Measurements from ENCODE around the gene NAV3. TPM values are rescaled to one million over a fixed set of nuclear protein-coding genes. Genes with fewer than 3 reads are reported as not detected.

NAV3 gene
- total RNA-seq, 2 experiments from 2014 or later: not detected

DNA sequence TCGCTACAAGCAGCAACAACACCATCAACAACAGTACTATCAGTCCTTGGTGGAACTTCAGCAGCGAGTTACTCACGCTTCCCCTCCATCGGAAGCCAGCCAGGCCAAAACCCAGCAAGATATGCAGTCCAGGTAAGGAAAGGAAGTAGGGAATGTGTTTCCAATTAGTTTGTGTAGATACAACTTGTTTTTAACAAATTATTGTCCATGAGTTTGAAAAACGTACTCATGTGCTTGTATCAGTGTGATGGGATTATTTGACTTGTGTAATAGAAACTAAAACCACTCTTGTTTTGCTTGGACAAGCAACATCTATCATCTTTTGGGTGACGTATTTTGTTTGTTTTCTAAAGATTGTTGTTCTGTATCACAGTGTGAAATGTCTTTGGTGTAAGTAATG is 137.9 kb downstream of the NAV3 start:
- no peak for DNase-seq
- no peak overlapping the region for H3K27ac Mint-ChIP-seq
- no peaks in the 10 kb centered on the region for H3K36me3 Mint-ChIP-seq
- H3K27me3 Mint-ChIP-seq: no peaks in the 10 kb centered on the region
- no peak overlapping the region for H3K4me3 Mint-ChIP-seq
- no peaks in the 10 kb centered on the region for H3K9me3 Mint-ChIP-seq
- no peaks in the 10 kb centered on the region for H3K4me1 Mint-ChIP-seq

DNA sequence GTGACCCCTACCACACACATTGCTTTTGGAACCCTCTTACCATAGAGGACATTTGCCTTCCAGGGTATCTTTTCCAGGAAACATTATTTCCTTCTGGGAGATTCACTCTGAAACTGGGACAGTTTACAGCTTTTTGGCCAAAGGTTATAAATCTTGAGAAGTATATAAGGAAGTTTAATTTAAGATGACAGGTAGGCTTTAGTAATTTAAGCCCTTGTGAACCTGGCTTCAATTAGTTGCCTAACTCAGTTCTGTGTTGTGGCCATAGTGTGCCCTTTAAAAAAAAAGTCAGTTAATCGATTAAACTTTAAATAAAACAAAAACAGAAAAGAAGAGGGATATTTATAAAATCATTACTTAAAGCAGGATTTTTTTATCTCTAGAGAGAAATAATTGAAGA is 142.9 kb downstream of the NAV3 start:
- no peak overlapping the region for H3K27ac Mint-ChIP-seq
- H3K27me3 Mint-ChIP-seq: no peaks in the 10 kb centered on the region
- DNase-seq: no peak
- H3K36me3 Mint-ChIP-seq: no peaks in the 10 kb centered on the region
- no peaks in the 10 kb centered on the region for H3K4me1 Mint-ChIP-seq
- H3K4me3 Mint-ChIP-seq: no peak overlapping the region
- no peaks in the 10 kb centered on the region for H3K9me3 Mint-ChIP-seq

DNA sequence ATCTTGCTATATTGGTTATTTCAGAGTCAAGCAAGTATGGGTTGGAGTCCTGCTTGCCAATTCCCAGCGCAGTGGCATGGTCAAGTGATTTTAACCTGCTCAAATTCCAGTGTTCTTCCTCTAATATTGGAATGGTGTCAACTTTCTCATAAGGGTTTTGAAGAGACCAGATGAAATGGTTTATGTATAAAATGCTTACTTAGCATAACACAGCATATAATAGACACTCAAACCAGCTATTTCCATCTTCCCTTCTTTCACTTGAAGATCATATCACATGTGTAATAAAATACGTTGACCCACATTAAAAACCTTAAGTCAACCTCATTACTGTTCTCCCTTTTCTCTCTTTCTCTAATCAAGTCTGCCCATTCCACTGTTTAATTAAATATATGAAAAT is 144.0 kb downstream of the NAV3 start:
- no peak overlapping the region for H3K27ac Mint-ChIP-seq
- H3K27me3 Mint-ChIP-seq: no peaks in the 10 kb centered on the region
- peaks cover under 1% of the 10 kb centered on the region for H3K9me3 Mint-ChIP-seq
- no peak for DNase-seq
- no peaks in the 10 kb centered on the region for H3K36me3 Mint-ChIP-seq
- H3K4me3 Mint-ChIP-seq: no peak overlapping the region
- H3K4me1 Mint-ChIP-seq: no peaks in the 10 kb centered on the region

DNA sequence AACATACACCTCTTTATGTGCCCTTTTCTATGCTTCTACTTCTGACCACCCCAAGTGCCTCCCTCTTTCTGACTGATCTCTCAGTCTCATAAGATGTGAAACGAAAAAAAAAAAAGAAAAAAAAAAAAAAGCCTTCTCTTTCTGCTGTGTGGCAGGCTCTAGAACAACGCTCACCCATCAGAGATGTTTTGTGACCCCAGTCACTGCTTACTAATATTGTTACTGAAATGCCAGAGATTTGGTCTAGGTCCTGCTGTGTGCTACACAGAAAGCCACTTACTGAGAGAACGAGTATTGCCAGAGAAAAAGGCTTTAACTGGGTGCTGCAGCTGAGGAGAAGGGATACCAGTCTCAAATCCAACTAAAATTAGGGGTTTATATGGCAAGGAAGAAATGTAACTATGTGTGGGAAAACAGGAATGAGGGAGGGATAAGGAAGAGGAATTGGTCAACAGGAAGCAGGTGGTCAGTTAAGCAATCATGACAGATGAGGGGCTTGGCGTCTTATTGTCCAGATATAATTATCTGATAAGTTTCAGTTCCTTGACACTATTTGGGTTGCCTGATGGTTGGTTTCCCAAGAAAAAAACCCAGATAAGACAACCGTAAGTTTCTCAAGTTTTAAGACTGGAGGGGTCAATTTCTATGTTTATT is 149.0 kb downstream of the NAV3 start:
- Mint-ChIP-seq H3K36me3 (no peaks in the 10 kb centered on the region), H3K27me3 (no peaks in the 10 kb centered on the region), H3K9me3 (peaks cover 4% of the 10 kb centered on the region), H3K4me1 (no peaks in the 10 kb centered on the region), H3K27ac (no peak overlapping the region), H3K4me3 (no peak overlapping the region)
- no peak for DNase-seq

DNA sequence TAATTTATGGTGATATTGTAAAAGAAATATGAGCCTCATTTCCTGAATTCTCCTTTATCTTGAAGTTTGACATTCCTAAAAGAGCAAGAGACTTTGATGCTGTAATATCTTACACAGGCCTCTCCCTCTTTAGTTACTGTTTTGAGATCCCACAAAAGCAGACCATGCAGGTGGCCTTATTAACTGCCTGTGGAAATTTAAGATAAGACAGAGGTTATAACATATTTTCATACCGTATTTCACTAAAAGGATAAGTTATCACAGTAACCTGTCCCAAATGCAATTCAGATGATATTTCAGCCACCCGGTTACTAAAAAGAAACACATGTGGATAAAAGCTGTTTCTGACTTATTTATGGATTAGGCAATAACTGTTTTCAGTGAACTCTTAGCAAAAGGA is 150.1 kb downstream of the NAV3 start:
- no peak overlapping the region for H3K27ac Mint-ChIP-seq
- H3K4me3 Mint-ChIP-seq: no peak overlapping the region
- no peaks in the 10 kb centered on the region for H3K36me3 Mint-ChIP-seq
- peaks cover 4% of the 10 kb centered on the region for H3K9me3 Mint-ChIP-seq
- no peak for DNase-seq
- no peaks in the 10 kb centered on the region for H3K4me1 Mint-ChIP-seq
- no peaks in the 10 kb centered on the region for H3K27me3 Mint-ChIP-seq

DNA sequence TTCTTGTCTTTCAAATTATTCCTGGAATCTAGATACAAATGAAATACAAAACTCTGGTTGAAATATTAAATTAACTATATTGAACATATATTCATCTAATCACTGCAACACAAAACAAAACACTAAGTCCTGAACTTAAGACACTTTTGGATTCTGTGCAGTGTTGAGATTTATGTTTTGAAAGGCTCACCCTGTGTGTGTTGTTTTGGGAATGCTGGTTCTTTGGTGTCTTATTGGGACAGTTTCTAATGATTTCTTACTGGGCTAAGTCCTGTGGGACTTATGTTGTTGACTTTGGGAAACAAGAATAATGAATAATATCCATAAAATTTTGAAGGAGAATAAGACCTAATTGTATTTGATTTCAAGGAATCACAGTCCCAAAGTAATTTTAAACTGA is 153.2 kb downstream of the NAV3 start:
- DNase-seq: no peak
- peaks cover 4% of the 10 kb centered on the region for H3K9me3 Mint-ChIP-seq
- no peak overlapping the region for H3K4me3 Mint-ChIP-seq
- no peaks in the 10 kb centered on the region for H3K36me3 Mint-ChIP-seq
- no peaks in the 10 kb centered on the region for H3K4me1 Mint-ChIP-seq
- H3K27ac Mint-ChIP-seq: no peak overlapping the region
- no peaks in the 10 kb centered on the region for H3K27me3 Mint-ChIP-seq

DNA sequence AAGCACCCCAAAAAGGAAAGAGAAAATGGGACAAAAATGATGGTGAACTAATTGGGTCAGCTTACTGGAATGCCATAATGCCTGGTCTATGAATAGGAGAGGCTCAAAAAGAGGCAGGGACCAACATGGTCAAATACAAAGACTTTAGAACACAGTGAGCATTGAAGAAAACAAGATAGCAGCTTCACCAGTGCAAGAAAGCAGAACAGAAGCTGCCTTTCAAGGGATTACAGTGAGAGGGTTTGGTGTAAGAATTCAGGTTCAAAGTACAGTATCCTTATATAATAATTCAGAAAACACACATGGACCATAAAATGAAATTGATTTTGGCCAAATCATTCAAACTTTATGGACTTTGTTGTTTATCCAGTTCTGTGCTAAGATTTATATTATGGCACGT is 162.1 kb downstream of the NAV3 start:
- Mint-ChIP-seq H3K36me3 (no peaks in the 10 kb centered on the region), H3K4me1 (no peaks in the 10 kb centered on the region), H3K27me3 (no peaks in the 10 kb centered on the region), H3K9me3 (no peaks in the 10 kb centered on the region), H3K4me3 (no peak overlapping the region), H3K27ac (no peak overlapping the region)
- no peak for DNase-seq

DNA sequence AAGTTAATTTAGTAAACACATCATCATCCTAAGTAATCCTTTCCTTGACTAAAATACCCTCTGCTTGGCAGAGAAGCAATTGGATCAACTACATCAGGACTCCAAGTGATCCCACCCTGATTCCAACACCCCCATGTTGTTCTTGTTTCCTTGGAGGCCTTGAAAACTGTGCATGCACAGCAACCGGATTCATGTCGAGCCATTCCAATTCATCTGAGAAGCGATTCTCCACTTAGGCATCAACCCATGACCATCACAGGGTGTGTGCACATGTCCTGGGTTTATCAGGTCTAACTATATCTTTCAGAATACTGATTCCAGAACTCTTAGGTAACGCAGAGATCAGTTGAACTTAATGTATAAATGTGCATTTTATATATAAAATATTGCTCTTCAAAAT is 163.0 kb downstream of the NAV3 start:
- H3K27me3 Mint-ChIP-seq: no peaks in the 10 kb centered on the region
- H3K36me3 Mint-ChIP-seq: no peaks in the 10 kb centered on the region
- no peak overlapping the region for H3K4me3 Mint-ChIP-seq
- DNase-seq: no peak
- H3K9me3 Mint-ChIP-seq: no peaks in the 10 kb centered on the region
- no peak overlapping the region for H3K27ac Mint-ChIP-seq
- no peaks in the 10 kb centered on the region for H3K4me1 Mint-ChIP-seq

DNA sequence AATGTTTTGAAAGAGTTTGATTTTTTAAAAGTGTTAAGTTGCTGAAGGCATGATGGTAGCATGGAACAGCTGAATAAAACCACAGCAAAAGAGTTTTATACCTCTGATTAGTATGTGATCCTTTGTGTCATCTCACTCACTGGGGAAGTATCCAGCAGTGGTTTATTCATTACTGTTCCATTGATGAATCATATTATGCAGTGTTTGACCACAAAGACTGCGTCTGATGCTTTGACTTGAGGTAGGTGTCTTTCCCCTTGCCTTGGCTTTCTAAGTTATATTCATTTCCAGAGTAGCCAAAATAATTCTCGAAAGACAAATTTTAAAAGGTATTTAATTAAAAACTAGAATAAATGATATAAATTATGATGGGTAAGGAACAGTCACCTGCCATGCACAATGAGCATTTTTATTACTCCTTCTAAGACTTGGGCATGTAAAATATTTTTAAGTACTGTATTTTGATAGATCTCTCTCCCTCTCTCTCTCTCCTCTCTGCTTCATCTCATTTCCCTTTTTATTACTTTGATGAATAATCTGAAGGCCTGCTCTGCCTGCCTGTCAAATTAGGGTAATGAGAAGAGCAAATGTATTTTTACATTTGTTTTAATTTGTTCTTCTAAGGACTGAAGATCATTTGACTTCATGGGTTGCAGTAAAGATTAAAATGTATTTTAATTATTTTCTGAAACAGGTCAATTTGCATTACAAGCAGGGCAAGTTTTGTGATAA is 164.9 kb downstream of the NAV3 start:
- Mint-ChIP-seq H3K4me3 (no peak overlapping the region), H3K9me3 (no peaks in the 10 kb centered on the region), H3K4me1 (no peaks in the 10 kb centered on the region), H3K27ac (no peak overlapping the region), H3K36me3 (no peaks in the 10 kb centered on the region), H3K27me3 (no peaks in the 10 kb centered on the region)
- DNase-seq: no peak

DNA sequence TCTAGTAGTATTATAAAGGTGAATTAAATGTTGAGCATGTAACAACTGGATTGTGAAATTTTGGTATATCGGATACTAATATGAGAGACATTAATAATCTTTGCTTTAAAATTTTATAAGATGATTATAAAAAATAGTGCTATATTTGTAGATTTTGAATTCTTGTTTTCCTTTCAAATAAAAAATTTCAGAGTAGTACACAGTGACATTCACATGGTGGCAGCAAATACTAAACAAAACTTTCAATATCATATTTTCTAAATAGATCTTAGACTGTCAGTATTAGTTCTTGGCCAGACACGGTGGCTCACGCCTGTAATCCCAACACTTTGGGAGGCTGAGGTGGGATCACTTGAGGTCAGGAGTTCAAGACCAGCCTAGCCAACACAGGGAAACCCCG is 166.0 kb downstream of the NAV3 start:
- no peak for DNase-seq
- Mint-ChIP-seq H3K4me1 (no peaks in the 10 kb centered on the region), H3K9me3 (no peaks in the 10 kb centered on the region), H3K4me3 (no peak overlapping the region), H3K27ac (no peak overlapping the region), H3K36me3 (no peaks in the 10 kb centered on the region), H3K27me3 (no peaks in the 10 kb centered on the region)

DNA sequence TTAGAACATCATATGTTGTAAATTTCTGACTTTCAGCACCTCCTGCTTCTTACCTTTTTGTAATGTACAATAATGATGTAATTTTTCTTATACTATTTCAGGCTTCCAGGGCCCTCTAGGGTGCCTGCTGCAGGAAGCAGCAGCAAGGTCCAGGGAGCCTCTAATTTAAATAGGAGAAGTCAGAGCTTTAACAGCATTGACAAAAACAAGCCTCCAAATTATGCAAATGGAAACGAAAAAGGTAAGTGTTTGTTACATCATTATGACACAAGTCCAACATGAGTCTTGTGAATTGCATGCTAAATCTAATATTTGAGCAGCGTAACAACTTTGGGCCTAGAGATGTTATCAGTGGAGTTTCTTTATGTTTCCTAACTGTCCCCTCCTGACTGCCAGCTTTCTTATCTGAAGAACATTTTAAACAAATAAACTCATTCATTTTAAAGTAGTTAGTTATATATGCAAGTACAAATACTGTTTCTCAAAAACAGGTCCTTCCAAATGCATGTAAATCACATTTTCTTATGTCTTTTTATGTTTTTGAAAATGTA is 167.6 kb downstream of the NAV3 start:
- no peaks in the 10 kb centered on the region for H3K9me3 Mint-ChIP-seq
- DNase-seq: no peak
- H3K27ac Mint-ChIP-seq: no peak overlapping the region
- no peak overlapping the region for H3K4me3 Mint-ChIP-seq
- no peaks in the 10 kb centered on the region for H3K36me3 Mint-ChIP-seq
- no peaks in the 10 kb centered on the region for H3K4me1 Mint-ChIP-seq
- H3K27me3 Mint-ChIP-seq: no peaks in the 10 kb centered on the region

DNA sequence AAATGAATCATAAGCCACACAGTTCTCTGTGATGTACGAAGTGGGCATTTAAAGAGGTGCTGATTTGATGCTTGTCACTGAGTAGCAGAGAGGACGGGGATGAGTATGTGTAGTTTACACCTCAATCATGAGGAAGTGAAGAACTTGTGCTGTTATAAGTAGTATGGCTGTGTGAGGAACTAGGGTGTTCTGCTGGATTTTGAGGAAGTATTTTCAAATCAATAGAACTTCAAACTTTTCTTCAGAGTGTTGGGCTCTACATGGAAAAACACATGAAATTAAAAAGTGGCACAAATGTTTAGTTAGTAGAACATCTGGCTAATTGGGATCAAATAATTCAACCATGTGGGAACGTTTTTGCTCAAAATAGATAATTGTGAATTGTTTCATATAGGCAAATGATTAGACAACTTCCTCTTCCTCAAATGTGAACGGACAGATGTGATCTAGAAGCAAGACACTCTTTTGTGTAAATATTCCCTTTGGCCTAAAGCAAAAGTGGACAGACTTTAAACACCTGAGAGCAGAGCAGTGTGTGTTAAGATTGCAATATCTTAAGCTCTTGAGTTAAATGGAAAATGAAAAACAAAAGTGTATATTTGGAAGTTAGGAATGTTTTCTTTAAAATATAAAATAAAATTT is 168.5 kb downstream of the NAV3 start:
- Mint-ChIP-seq H3K36me3 (no peaks in the 10 kb centered on the region), H3K4me1 (no peaks in the 10 kb centered on the region), H3K27ac (no peak overlapping the region), H3K4me3 (no peak overlapping the region), H3K9me3 (no peaks in the 10 kb centered on the region), H3K27me3 (no peaks in the 10 kb centered on the region)
- DNase-seq: no peak

DNA sequence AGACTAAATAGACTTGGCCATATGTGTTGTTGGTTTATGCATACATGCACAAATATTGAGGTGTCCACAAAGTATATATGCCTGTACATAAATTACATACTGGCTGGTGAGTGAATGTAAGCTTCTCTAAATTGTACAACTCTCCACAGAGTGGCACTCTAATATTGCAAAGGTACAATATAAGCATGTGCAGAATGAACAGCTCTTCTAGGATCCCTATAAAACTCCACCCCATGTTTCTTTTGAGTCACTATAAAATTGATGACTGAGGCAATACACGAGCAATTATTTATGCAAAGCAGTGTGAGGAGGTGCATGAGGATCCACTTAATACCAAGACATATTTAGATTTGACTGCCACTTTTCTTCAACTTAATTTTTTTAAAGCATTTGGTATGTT is 172.2 kb downstream of the NAV3 start:
- H3K27me3 Mint-ChIP-seq: no peaks in the 10 kb centered on the region

DNA sequence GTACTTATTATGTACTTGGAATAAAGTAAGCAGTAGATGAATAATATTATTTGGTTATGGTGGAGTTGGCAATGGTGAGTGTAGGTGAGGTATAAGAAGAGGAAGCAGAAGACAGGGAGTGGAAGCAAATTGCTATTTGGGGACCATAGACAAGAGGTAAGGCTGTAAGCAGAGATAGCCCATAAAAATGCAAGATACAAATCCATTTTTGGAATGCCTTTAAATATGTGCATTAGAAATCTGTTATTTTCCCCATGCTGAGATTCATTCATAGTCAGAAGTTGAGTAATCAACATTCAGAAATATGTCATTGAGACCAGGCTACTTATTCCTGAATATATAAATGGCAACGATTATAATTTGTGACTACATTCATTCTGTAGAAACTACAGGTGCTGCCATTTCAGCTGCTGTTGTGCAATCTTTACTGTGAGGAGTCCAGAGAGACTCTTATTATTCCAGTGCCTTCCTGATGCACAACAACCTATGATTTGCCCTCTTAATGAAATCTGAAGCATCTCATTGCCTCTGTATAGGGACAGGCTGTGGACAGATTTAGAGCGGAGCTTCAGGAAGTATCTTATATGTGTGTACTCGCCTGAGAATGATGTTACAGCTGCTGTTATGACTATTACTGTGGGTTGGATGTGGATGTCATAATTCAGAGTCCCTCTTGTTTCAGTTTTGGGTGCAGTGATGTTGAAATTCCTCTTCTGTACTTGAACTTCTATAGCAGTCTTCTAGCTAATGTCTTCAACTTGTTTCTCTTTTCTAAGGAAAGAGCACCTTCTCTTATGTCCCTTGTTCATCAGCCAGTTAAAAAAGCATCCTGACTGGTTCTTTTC is 173.8 kb downstream of the NAV3 start:
- H3K4me1 Mint-ChIP-seq: no peaks in the 10 kb centered on the region
- no peaks in the 10 kb centered on the region for H3K27me3 Mint-ChIP-seq
- no peak overlapping the region for H3K27ac Mint-ChIP-seq
- no peak for DNase-seq
- H3K9me3 Mint-ChIP-seq: no peaks in the 10 kb centered on the region
- H3K4me3 Mint-ChIP-seq: no peak overlapping the region
- H3K36me3 Mint-ChIP-seq: no peaks in the 10 kb centered on the region

More for the DNA sequence above, 172.2 kb downstream of the NAV3 start:
- no peaks in the 10 kb centered on the region for H3K9me3 Mint-ChIP-seq
- no peak overlapping the region for H3K4me3 Mint-ChIP-seq
- no peak for DNase-seq
- H3K27ac Mint-ChIP-seq: no peak overlapping the region
- H3K4me1 Mint-ChIP-seq: no peaks in the 10 kb centered on the region
- H3K36me3 Mint-ChIP-seq: no peaks in the 10 kb centered on the region

DNA sequence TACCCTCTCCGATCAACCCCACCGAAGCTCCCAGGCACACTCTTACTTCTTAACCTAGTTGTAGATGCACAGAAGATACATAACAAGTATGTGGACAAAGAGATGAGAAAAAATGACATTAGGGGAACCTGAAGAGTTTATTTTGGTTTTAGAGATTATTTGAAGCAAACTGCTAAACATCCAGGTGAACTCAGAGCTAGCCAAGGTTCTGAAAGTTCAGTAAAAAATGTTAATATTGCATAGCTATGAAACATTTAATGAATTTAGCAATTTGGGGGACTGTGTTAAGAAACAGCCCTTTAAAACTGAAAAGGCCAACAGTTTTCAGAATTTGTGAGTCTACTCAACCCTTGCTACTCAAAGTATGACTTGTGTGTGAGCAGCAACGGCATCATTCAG is 174.4 kb downstream of the NAV3 start:
- Mint-ChIP-seq H3K36me3 (no peaks in the 10 kb centered on the region), H3K27me3 (no peaks in the 10 kb centered on the region), H3K4me3 (no peak overlapping the region), H3K4me1 (no peaks in the 10 kb centered on the region), H3K27ac (no peak overlapping the region), H3K9me3 (peaks cover 1% of the 10 kb centered on the region)
- DNase-seq: no peak

Data from activated naive CD8-positive, alpha-beta T cell treated with anti-CD3 and anti-CD28 coated beads for 36 hours (primary cell).